Colon (tissue), 2 donors: Measurements from ENCODE around the gene FAM78A.
"Not testable (repeated sequence)": the region's sequence is repeated elsewhere in the genome, so short reads cannot be mapped to it uniquely, and the experiment has no call there.

Experiments
- FAIRE-seq: peaks from 2 replicates; lab custom pipeline; 2012; peaks lifted over from hg19 to GRCh38; lab: Jason Lieb, UNC
- donor health status: control.
- donor health status: control.

The FAM78A gene

DNA sequence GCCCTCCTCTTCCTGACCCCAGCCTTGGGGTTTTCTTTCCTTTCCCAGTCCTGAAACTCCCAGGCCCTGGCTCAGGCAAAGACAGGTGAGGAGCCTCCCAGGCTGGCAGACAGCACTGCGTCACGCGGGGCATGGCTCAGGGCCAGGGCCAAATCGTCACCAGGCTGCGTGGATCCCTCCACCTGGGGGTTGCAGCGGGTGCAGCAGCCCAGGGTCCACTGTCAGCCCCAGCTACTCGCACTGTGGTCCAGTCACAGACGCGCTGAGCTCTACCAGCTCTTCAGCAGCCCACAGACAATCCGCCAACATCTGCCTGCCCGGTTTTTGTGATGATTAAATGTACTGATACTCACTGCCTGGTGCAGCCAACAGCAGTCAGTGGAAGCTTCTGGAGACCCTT lies 12.1 kb downstream of the FAM78A start:
- no peak for FAIRE-seq

DNA sequence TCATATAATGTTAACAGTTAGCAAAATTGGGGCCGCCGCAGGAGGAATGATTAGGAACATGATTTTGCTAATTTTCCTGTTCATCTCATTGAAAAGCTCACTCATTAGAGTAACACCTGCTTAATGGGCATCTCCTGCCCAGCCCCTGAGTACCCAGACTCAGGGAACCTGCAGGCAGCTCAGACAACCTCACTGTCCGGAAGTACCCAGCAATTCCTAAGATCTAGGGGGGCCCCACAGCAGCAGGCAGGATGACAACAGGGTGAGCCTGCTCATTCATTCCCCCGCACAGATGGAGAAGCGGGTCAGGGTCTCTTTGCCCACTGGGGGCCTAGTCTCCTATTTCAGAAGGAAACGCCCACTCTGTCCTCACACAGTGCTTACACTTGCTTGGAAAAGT lies 12.6 kb downstream of the FAM78A start:
- no peak for FAIRE-seq

DNA sequence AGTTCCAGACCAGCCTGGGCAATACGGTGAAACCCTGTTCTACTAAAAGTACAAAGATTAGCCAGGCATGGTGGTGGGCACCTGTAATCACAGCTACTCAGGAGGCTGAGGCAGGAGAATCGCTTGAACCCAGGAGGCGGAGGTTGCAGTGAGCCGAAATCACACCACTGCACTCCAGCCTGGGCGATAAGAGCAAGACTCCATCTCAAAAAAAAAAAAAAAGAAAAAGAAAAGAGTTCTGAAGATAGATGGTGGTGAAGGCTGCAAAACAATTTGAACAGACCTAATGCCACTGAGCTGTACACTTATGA lies 13.3 kb downstream of the FAM78A start:
- FAIRE-seq: not testable (repeated sequence)

DNA sequence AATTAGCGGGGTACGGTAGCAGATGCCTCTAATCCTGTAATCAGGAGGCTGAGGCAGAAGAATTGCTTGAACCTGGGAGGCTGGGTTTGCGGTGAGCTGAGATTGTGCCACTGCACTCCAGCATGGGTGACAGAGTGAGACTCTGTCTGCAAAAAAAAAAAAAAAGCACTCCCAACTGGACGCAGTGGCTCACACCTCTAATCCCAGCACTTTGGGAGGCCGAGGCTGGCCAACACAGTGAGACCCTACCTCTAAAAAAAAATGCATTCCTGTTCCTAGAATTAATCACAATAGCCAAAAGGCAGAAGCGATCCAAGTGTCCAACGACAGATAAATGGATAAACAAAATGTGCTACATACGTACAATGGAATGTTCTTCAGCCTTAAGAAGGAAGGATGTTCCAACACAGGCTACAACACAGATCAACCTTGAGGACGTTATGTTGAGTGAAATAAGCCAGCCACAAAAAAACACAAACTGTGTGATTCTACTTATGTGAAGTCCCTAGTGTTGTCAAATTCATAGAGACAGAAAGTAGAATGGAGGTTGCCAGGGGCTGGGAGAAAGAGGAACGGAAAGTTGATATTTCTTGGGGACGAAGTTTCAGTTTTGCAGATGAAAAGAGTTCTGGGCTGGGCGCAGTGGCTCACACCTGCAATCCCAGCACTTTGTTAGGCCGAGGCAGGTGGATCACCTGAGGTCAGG lies 13.8 kb downstream of the FAM78A start:
- FAIRE-seq: no peak

DNA sequence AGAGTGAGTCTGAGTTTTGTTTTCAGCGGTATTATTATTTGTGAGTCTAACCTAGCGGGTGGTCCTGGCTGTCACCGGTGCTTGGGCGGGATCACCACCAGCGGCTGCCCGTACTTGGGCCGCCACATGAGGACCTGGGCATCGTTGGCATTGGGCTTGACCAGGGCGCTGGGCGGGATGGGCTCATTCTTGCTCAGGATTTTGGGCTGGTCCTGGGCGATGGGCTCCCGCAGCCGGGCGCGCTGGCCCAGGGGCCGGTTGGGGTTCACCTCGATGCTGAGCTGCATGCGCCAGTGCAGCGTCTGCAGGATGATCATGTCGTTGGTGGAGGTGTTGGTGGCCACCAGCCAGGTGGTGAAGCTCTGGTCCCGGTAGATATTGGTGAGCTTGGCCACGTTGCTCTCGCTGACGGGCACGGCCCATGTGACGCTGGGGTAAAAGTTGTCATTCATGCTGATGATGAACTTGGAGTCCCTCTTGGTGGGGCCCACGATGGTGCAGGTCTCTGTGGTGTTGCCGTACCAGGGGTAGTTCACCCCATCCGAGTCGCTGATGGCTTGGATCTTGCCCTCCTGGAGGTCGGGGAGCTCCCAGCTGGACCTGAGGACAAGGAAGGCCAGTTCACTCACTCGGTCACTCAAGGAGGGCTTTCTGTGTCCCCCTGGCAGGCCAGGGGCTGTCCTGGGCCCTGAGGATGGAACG lies 15.4 kb downstream of the FAM78A start:
- FAIRE-seq: no peak

DNA sequence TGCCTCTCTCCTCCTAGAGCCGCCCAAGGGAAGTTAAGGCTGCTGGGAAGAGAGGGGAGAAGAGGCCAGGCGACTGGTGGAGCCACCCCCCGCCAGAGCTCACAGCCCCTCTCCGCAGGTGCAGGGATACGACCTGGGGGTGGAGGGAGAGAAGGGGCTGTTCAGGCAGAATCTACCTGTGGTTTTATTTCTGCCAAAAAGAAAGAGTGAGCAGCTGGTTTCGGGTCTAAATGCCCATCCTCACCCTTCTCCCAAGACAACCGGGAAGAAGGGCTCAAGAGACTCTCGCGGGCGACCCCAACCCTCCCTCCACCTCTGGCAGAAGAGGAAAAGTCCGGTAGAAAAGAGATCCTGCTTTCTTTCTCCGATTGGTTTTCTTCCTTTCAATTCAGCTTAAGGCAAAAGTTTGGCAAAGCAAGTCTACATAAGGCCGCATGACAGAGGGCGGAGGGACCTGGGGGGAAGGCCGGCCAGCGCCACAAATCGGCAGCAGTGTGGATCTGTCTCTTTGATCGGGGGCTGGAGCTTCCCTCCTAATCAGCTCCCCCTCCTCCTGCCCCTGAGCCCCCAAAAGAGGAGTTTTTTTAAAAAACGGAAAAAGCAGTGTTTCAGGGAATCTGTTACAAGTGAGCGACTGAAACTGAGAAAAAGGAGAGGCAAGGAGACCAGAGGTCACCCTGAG lies 16.3 kb downstream of the FAM78A start:
- FAIRE-seq: no peak

DNA sequence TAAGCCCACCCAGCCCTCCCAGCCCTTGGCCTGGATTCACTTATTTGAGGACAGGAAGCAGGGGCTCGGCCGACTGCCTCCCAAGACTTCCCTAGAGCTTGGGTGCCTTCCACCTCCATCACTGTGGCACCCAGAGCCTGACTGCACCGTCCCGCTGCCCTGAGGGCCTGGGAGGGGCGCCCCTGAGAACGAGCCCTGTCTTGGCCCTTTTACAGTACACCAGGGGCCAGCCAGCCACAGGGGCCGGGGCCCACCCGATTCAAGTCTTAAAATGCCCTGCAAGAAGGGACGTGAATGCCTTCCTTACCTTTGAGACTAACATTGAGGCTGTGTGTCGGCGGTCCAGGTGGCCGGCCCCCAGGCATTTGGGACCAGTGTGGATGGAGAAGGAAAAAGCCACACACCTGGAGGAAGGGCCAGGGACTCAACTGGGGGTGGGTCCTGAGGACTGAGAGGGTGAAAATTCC lies 16.8 kb downstream of the FAM78A start:
- FAIRE-seq: no peak

DNA sequence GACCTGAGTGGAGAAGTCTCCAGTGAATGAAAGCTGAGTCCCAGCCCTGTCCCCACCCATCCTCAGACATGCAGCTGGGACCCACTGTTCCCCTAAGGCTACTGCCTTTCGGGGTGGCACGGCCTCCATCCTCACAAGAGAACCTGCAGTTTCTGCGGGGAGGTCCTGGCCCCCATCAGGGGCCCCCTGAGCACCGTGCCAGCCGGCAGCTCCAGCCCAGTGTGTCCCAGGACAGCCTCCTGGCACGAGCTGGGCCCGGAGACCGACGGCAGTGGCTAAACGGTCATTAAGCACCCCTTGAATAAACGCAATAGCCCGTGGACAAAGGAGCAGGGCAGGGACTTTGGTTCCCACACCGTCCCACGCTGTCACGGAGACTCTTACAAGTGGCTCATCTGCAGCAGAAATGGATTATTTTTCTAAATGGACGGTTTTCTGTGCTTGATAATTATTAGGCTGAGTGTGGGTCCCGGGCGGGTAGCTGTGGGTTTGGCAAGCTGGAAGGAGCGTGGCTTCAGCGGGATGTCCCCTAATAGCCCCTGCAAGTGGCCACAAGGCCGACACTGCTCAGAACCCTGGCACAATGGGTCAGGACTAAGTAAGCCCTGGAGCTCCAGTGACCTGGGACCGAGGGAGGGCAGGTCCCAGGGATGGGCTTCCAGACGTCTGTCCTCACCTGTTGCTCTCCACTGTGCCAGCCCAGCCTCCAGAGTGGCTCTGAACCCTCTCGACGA lies 17.4 kb downstream of the FAM78A start:
- FAIRE-seq: no peak

DNA sequence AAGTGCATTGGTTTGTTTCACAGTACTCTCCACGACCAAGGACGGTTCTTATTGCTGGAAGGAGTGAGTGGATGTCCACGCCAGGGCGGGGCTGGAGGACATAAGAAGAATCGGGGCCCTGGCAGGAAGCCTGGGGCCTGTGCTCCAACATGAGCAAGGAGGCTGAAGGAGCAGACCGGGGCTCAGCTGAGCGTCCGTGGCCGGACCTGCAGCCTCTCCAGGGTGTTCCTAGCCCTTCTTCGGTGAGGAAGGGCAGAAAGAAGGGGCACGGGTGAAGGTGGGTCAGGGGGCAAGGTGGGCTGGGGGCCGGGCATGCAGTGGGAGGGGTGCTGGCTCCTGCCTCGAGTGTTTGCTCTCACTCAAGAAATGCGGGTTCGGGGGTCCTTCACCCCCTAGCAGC lies 18.1 kb downstream of the FAM78A start:
- FAIRE-seq: no peak

DNA sequence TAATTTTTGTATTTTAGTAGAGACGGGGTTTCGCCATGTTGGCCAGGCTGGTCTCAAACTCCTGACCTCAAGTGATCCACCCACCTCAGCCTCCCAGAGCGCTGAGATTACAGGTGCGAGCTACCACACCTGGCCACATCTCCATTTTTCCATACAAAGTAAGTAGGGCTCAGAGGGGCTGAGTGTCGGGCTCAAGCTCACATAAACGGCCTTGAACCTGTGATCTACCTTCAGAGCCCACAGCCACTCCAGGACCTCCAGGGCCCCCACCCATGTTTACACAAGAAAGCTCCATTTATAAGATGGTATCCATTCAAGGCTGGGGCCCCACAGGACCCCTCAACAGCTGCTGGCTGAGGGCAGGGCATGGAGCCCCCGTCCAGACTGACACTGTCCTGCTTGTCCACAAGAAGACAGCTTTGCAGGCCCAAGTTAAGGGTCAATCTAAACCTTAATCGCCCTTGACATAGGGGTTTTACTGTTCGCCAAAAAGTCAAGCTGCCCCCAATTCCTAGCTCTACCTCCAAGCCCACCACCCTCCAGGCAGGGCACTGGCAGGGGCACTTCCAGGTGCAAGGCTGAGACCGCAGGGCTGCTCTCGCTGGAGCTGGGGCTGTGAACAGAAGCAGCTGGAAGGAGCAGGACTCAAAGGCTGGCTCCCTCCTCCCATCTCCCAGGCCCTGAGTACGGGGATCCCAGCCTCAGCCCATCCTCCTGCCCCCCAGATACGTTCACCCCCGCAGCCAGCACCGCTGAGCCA lies 18.9 kb downstream of the FAM78A start:
- FAIRE-seq: no peak

DNA sequence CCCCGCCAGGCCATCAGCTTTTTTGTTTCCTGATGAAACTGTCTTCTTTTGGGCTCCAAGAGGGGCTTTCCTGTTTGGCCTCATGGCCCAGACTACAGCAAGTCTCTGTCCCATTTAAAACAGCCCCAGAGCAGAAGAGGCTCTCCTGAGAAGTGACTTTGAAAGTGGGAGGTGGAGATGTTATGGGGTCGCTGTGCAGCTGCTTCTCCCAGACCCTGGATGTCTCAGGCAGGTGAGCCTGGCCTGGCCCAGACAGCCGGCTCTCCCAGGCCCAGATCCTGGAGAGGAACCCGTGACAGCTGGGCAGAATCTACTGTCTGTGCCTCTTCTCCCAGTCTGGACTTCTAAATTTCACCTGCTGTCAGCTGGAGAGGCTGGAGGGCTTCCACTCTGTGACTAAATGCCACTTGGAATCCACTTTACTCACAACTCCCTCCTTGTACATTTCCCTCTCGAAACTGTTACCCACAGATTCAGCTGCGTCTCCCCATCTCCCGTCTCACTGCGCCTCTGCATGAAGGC lies 20.6 kb downstream of the FAM78A start:
- no peak for FAIRE-seq

DNA sequence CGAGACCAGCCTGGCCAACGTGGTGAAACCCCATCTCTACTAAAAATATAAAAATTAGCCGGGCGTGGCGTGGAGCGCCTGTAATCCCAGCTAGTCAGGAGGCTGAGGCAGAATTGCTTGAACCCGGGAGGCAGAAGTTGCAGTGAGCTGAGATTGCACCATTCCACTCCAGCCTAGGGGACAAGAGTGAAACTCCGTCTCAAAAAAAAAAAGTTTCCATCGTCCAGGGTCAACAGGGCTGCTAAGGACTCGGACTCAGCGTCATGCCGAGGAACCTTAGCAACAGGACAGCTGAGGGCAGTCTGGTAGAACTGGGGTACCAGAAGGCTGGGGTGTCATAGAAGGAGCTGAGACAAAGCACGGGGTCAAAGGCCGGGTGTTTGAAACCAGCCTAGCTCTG lies 21.7 kb downstream of the FAM78A start:
- no peak for FAIRE-seq

DNA sequence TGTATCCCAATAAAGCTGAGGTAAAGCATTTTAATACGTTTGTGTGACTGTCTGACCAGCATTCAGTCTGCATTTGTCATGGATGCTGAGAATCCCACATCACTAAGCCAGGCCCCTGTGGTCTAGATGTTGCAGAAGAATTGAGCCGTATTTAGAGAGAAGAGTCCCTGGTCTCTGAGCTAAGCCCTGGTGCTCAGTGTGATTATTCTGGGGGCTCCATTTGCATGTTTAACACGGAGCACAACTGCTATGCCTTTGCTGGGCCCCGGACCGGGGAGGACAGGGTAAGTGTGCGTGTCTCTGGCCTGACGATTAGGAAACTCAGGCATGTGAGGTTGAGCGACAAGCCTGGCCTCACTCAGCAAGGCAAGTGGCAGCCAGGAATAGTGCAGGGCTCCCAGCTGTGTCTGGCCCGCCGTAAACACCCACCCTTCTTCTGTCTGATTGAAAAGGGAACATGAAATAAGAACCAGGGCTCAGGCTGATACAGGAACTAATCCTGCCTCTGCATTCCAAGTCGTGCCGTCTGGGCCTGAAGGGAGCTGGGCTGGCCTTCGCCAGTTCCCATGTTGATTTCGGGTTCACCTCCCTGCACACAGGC lies 22.3 kb downstream of the FAM78A start:
- FAIRE-seq: no peak

DNA sequence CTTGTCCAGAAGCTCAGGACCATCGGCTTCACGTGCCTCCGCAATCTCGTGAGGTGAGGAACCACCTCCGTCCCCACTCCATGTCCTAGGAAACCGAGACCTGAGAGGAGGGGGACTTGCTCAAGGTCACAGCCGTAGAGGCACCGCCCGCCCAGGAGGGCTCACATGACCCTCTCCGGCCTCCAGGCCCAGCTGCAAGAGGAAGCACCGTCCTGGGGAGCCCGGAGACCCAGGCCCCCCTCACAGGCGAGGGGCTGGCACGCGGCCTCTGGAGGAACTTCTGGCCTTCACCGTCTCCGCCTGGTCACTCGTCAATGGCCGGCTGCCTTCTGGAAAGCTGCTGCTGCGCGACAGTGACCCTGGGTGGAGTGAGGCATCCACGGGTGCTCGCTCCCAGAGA lies 24.2 kb downstream of the FAM78A start:
- no peak for FAIRE-seq

DNA sequence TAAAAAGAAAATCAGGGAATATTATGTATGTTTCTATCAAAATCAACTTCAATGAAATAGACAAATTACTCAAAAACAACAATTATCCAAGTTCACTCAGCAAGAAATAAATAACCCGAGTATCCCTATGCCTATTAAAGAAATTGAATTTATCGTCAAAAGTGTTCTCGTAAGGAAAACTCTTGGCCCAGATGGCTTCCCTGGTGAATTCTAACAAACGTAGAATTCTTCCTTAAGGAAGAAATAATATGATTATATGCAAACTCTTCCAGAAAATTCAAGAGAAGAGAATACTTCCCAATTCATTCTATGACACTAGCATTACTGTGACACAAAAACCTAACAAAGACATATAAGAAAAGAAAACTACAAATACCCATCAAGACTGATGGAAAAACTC lies 29.7 kb downstream of the FAM78A start:
- FAIRE-seq: no peak

DNA sequence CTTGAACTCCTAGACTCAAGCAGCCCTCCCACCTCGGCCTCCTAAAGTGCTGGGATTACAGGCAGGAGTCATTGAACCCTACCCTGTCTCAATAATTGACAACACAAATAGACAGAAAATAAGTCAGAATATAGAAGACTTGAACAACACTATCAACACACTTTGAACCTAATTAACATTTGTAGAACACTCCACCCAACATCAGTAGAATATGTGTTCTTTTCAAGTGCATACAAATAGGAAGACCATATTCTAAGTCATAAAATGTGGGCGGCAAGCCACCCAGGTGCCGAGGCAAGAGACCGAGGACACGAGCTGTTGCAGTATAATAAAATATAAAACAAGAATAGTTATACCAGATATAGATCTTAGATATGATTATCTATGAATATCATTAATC lies 32.0 kb downstream of the FAM78A start:
- not testable (repeated sequence) for FAIRE-seq

DNA sequence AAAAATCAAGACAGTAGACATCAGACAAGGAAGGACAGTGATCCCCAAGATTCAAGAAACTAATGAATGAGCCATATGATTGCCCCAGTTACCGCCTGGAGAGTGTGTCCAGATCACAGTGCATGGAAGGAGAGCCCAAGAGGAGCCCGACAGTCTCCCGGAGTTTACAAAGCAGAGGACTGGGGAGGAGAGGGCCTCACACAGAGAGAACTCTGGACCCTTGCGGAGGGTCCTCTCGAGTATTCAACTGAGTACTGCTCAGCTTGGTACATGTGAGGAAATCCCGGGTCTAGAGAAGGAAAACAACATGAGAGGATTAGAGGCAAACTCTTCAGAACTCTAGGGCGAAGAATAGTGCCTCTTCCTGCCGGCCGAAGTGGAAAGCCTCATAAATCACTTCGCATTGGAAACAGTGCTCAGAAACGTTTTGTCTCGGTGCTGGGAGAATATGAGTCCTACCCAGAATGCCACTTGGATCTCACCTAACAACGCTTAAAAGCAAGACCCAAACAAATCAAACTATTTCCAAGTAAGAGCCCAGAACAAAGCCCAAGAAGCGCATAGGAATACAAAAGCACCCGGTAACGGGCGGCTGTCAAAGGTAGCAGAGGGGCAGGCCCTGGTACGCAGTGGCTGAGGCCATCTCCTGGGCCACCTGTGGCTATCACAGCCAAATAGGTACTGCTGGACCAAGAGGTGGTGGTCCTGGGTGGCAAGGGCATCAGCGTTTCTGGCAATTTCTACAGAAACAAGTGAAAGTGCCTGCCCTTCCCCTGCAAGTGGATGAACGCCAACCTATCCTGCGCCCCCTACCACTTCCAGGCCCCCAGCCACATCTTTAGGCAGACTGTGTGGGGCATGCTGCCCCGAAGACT lies 36.0 kb downstream of the FAM78A start:
- FAIRE-seq: no peak

DNA sequence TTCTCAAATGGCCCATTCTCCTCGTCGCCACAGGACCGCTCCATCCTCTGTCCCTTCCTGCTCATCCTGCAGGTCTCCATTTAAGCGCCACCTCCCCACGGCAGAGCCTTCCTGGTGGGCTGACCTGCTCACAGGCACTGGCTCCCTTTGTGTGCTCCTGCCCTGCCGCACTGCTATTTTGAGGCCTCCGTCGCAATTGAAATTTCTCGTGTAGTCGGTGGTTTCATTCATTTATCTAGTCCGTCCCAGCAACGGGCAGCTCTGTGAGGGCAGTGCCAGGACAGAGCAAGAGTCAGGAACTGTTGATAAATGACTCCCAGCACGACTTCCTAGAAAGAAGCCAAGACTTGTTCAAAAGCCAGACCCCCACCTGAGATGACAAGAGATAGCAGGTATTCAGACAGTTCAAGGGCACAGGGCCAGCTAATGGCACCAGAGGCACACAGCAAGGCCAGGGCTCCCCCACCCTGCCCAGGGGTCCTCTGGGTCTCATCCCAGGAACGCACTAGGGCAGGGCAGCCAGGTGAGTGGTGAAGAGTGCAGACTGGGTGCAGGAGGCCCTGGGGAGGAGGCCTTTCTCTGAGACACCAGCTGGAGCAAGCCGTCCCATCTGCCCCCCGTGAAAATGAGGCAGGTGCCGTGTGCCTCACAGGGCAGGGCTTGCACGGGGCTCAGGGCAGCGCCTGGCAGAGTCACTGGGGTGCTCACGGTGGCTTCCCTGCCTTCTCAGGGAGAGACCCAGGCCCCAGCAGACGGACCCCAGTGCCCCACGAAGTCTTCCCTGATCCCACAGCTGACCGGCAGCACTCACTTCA lies 36.9 kb downstream of the FAM78A start:
- no peak for FAIRE-seq

DNA sequence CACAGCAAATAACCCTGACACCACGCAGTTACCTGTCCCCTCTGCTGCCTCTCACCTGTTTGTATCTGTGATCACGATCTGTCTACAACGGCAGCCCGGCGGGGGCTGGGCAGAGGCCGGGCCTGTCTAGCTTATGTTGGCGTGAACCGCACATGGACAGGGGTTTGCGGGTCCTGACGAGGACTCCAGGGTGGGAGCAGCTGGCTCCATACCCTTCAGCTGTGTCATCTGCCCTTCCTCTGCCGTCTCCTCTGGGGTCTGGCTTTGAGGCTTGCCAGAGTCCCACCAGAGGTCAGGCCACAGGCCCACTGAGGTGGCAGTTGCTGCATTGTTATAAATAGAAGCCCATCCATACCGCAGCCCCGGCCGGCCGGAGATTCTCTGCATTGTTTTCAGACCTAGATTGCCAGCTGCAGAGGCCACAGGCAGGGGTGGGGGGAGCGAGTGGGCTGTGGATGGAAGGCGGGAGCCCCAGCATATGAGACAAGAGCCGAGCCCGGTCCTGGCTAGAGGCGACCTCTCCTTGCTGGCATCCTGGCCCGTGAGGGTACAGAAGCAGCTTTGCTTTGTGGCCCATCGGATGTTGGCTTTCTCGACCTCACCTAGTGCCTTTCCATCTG lies 37.8 kb downstream of the FAM78A start:
- FAIRE-seq: no peak
